B cell (primary cell): ENCODE measurements around the gene C2orf74. TPM values are rescaled to one million over a fixed set of nuclear protein-coding genes. Genes with fewer than 3 reads are reported as not detected.

Experiments used
- ATAC-seq: fragments of 200-7000 bp; cut with Tn5 transposase; one replicate; pipeline ENCODE4 v1.10.0; 2021; ENCODE audit warnings: low read depth, mild to moderate bottlenecking, moderate number of reproducible peaks, moderate library complexity
- CTCF ChIA-PET: fragments of 350-600 bp; sonication (Branson Sonifier 250); formaldehyde crosslinking; loops from one replicate; lab custom pipeline; 2021; ENCODE audit warnings: antibody characterized with exemption, inconsistent platforms; lab: Charles Lee
- POLR2A ChIA-PET: fragments of 350-600 bp; sonication (Branson Sonifier 250); formaldehyde crosslinking; loops from one replicate; lab custom pipeline; 2021; ENCODE audit warnings: antibody characterized with exemption; lab: Charles Lee
- DNase-seq: peaks from one replicate; pipeline ENCODE4 v3.0.0; 2013
- H2AFZ ChIP-seq: 2 replicates; pipeline ENCODE4 v1.6.1; 2012; ENCODE audit warnings: mild to moderate bottlenecking, low read depth, low read length; ENCODE audit not compliant: insufficient read depth, poor library complexity, severe bottlenecking
- H3K27ac ChIP-seq, 2 donors: 1 replicate in 1 of 2; 2 replicates in 1 of 2; pipeline ENCODE4 v1.5.1; 2012 to 2013; ENCODE audit warnings: low read length in 2 of 2, mild to moderate bottlenecking in 2 of 2, moderate library complexity in 1 of 2
- H3K27me3 ChIP-seq, 4 experiments: fragments of 200-600 bp in 1 of 4; sonication (generic) in 1 of 4; replicated peaks in 1 of 4; 1 replicate in 2 of 4; 2 replicates in 2 of 4; pipeline versions ENCODE4 v1.6.1 to v1.7.0; 2013 to 2016; ENCODE audit warnings: low read length in 3 of 4, mild to moderate bottlenecking in 2 of 4, mixed read lengths in 1 of 4, moderate library complexity in 1 of 4; ENCODE audit not compliant: insufficient read depth in 4 of 4, control insufficient read depth in 3 of 4; ENCODE audit errors: control extremely low read depth in 1 of 4
- H3K36me3 ChIP-seq, 2 experiments: replicated peaks in 1 of 2; 1 replicate in 1 of 2; 2 replicates in 1 of 2; pipeline versions ENCODE4 v1.6.1 to v1.7.1; 2013; ENCODE audit warnings: low read length in 1 of 2; ENCODE audit not compliant: insufficient read depth in 2 of 2, control insufficient read depth in 1 of 2; ENCODE audit errors: control extremely low read depth in 1 of 2, extremely low read depth in 1 of 2
- H3K4me1 ChIP-seq, 2 donors: fragments of 200-600 bp in 1 of 2; sonication (generic) in 1 of 2; 1 replicate in 1 of 2; 2 replicates in 1 of 2; pipeline versions ENCODE4 v1.5.1 to v1.6.1; 2013 to 2017; ENCODE audit warnings: low read length in 2 of 2; ENCODE audit not compliant: control insufficient read depth in 2 of 2, insufficient read depth in 2 of 2
- H3K4me2 ChIP-seq: replicated peaks from 2 replicates; pipeline ENCODE3; 2012; ENCODE audit warnings: mild to moderate bottlenecking, low read depth, low read length; ENCODE audit not compliant: poor library complexity, severe bottlenecking
- H3K4me3 ChIP-seq, 5 experiments: fragments of 200-600 bp in 1 of 5; sonication (generic) in 1 of 5; 1 replicate in 3 of 5; 2 replicates in 2 of 5; pipeline versions ENCODE4 v1.5.1 to v1.7.0; 2011 to 2016; ENCODE audit warnings: low read length in 4 of 5, mild to moderate bottlenecking in 4 of 5, low read depth in 2 of 5, control low read depth in 1 of 5, moderate library complexity in 1 of 5; ENCODE audit not compliant: insufficient read depth in 1 of 5; ENCODE audit errors: control extremely low read depth in 1 of 5, extremely low read depth in 1 of 5
- H3K79me2 ChIP-seq: fragments of 200-600 bp; sonication (generic); one replicate; pipeline ENCODE4 v1.6.0; 2016; ENCODE audit warnings: low read length; ENCODE audit not compliant: control insufficient read depth, insufficient read depth
- H3K9ac ChIP-seq: fragments of 200-600 bp; sonication (generic); 2 replicates; pipeline ENCODE4 v1.6.1; 2017; ENCODE audit warnings: mild to moderate bottlenecking, low read length, moderate library complexity
- H3K9me3 ChIP-seq, 3 donors: one replicate each; pipeline versions ENCODE4 v1.6.1 to v1.7.1; 2013; ENCODE audit warnings: low read length in 2 of 3; ENCODE audit not compliant: control insufficient read depth in 2 of 3, insufficient read depth in 1 of 3; ENCODE audit errors: control extremely low read depth in 1 of 3
- H4K20me1 ChIP-seq: 2 replicates; pipeline ENCODE4 v1.6.0; 2012; ENCODE audit warnings: mild to moderate bottlenecking, low read length; ENCODE audit not compliant: insufficient read depth, control insufficient read depth, poor library complexity, severe bottlenecking
- H3K27ac Mint-ChIP-seq: one replicate; pipeline ENCODE4 v1.8.0; 2021; ENCODE audit warnings: mixed read lengths
- H3K27me3 Mint-ChIP-seq: one replicate; pipeline ENCODE4 v1.8.0; 2021; ENCODE audit warnings: mixed read lengths
- H3K4me1 Mint-ChIP-seq: one replicate; pipeline ENCODE4 v1.8.0; 2021; ENCODE audit warnings: mixed read lengths
- H3K4me3 Mint-ChIP-seq: one replicate; pipeline ENCODE4 v1.8.0; 2021; ENCODE audit warnings: mixed read lengths
- H3K9me3 Mint-ChIP-seq: one replicate; pipeline ENCODE4 v1.8.0; 2022; ENCODE audit warnings: mixed read lengths; ENCODE audit not compliant: insufficient read depth
- EZH2 ChIP-seq: IDR thresholded peaks from 2 replicates; pipeline ENCODE4 v1.6.1; 2012; ENCODE audit warnings: borderline replicate concordance, low read depth, mild to moderate bottlenecking, moderate library complexity, low read length; ENCODE audit not compliant: insufficient read depth, poor library complexity, severe bottlenecking
- WGBS: methylation state at CpG from one replicate; pipeline ENCODE4 v1.1.5; 2013; ENCODE audit warnings: missing lambda C conversion rate; ENCODE audit not compliant: insufficient coverage; 5-methylcytosine and 5-hydroxymethylcytosine counted together
- intact Hi-C: fragments of 100-400 bp; cut with micrococcal nuclease; formaldehyde crosslinking; loops from one replicate; pipeline ENCODE4 v1.10.0; 2022
- polyA plus RNA-seq: library from polyadenylated mRNA; depleted of rRNA; stranded (reverse); fragments of >200 nt; gene quantifications from 2 replicates; pipeline ENCODE4 v1.2.3, GENCODE V29; 2012
- total RNA-seq, 2 donors: library from RNA; stranded (reverse); fragments of 120-200 nt in 1 of 2; gene quantifications; 1 replicate in 1 of 2; 2 replicates in 1 of 2; pipeline versions ENCODE4 v1.2.3 to v1.2.4, GENCODE V29; 2013 to 2022
- TF ChIP-seq, protein P1 (sequence below): fragments of 200-600 bp; IDR thresholded peaks from one replicate; pipeline ENCODE4 v1.8.0; 2022; ENCODE audit warnings: antibody characterized with exemption, mild to moderate bottlenecking

The C2orf74 gene
- total and polyA plus RNA-seq, 2 donors (not counting 1 experiment from before 2014, with no cell fraction given), result 11.1 to 16.2 TPM

DNA sequence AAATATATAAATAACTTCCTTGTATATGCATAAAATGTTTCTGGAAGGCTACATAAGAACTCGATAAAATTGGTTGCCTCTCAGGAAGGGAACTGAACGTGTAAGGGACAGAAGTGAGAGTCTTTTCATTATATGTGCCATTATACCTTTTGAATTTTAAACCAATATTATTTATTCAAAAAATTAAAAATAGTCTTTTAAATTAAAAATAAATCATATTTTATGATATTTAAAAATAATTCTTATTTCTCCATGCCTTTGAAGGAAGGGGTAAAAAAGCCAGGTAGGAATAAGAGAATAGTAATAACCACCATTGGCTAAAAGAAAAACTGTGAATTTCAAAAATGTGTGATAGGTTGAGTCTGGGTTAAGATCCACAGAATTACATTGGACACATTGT is 45.7 kb upstream of the C2orf74 start:
- H3K27me3 ChIP-seq, result no peaks in the 10 kb centered on the region
- H3K4me3 ChIP-seq, result no peak overlapping the region
- H3K9me3 Mint-ChIP-seq, result no peaks in the 10 kb centered on the region
- H3K4me1 Mint-ChIP-seq, result no peaks in the 10 kb centered on the region
- no peak overlapping the region for H3K27ac ChIP-seq
- TF ChIP-seq, protein P1, sequence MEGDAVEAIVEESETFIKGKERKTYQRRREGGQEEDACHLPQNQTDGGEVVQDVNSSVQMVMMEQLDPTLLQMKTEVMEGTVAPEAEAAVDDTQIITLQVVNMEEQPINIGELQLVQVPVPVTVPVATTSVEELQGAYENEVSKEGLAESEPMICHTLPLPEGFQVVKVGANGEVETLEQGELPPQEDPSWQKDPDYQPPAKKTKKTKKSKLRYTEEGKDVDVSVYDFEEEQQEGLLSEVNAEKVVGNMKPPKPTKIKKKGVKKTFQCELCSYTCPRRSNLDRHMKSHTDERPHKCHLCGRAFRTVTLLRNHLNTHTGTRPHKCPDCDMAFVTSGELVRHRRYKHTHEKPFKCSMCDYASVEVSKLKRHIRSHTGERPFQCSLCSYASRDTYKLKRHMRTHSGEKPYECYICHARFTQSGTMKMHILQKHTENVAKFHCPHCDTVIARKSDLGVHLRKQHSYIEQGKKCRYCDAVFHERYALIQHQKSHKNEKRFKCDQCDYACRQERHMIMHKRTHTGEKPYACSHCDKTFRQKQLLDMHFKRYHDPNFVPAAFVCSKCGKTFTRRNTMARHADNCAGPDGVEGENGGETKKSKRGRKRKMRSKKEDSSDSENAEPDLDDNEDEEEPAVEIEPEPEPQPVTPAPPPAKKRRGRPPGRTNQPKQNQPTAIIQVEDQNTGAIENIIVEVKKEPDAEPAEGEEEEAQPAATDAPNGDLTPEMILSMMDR, result no peak
- no peak for TF ChIP-seq EZH2
- DNase-seq (no peak), ATAC-seq (no peak)
- no peaks in the 10 kb centered on the region for H3K36me3 ChIP-seq
- H2AFZ ChIP-seq, result no peak overlapping the region
- no peak overlapping the region for H3K9ac ChIP-seq
- H3K4me3 Mint-ChIP-seq, result no peak overlapping the region
- no peak overlapping the region for H3K27ac Mint-ChIP-seq
- intact Hi-C loops, result no loop called here
- ChIA-PET POLR2A (no interaction called here), CTCF (no interaction called here)
- H3K79me2 ChIP-seq, result no peaks in the 10 kb centered on the region
- H3K27me3 Mint-ChIP-seq, result no peaks in the 10 kb centered on the region
- no peaks in the 10 kb centered on the region for H3K4me1 ChIP-seq
- no peak overlapping the region for H3K4me2 ChIP-seq
- H4K20me1 ChIP-seq, result no peaks in the 10 kb centered on the region
- no CpG with 5 or more reads among the region's 2 CpGs for WGBS
- peaks cover 0 to 4% (median 0%) of the 10 kb centered on the region in 3 donors for H3K9me3 ChIP-seq

DNA sequence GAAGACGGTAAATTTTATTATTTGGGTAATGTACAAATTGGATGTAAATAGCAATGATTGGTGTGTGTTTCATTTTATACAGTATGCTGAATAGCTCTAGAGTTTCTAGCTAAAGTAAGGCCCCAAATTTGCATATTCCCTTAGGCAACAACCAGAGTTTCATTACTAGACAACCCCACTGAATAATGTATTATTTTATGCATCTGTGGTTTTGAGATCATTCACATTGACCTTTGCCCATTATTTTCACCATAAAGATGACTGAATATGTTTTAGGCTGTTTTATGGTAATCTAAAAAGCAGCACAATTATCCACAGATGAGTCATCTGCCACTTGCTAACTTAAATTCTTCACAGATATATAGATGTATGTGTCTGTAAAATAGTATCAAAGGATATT is 44.5 kb upstream of the C2orf74 start:
- no CpG with 5 or more reads among the region's 1 CpG for WGBS
- Histone ChIP-seq H3K79me2 (no peaks in the 10 kb centered on the region), H3K4me1 (no peaks in the 10 kb centered on the region), H3K4me2 (no peak overlapping the region), H3K36me3 (no peaks in the 10 kb centered on the region), H3K9ac (no peak overlapping the region), H2AFZ (no peak overlapping the region), H3K9me3 (peaks cover 0 to 4% (median 0%) of the 10 kb centered on the region in 3 donors), H3K27me3 (no peaks in the 10 kb centered on the region), H4K20me1 (no peaks in the 10 kb centered on the region), H3K27ac (no peak overlapping the region), H3K4me3 (no peak overlapping the region)
- H3K27ac Mint-ChIP-seq, result no peak overlapping the region
- no peak for DNase-seq
- POLR2A ChIA-PET, result no interaction called here
- TF ChIP-seq, protein P1, result no peak
- no peak for TF ChIP-seq EZH2
- H3K27me3 Mint-ChIP-seq, result no peaks in the 10 kb centered on the region
- no peak overlapping the region for H3K4me3 Mint-ChIP-seq
- no peak for ATAC-seq
- no peaks in the 10 kb centered on the region for H3K9me3 Mint-ChIP-seq
- H3K4me1 Mint-ChIP-seq, result no peaks in the 10 kb centered on the region
- CTCF ChIA-PET, result no interaction called here
- intact Hi-C loops, result no loop called here
